Globus pallidus (tissue), 1 donor: ENCODE results near the gene ITGB1BP1.
"Not testable (repeated sequence)": the region's sequence is repeated elsewhere in the genome, so short reads cannot be mapped to it uniquely, and the experiment has no call there.

Source experiments
- DNase-seq: peaks from one replicate; pipeline ENCODE4 v3.0.0-alpha.2; 2015; ENCODE audit warnings: low spot score

Gene ITGB1BP1

DNA sequence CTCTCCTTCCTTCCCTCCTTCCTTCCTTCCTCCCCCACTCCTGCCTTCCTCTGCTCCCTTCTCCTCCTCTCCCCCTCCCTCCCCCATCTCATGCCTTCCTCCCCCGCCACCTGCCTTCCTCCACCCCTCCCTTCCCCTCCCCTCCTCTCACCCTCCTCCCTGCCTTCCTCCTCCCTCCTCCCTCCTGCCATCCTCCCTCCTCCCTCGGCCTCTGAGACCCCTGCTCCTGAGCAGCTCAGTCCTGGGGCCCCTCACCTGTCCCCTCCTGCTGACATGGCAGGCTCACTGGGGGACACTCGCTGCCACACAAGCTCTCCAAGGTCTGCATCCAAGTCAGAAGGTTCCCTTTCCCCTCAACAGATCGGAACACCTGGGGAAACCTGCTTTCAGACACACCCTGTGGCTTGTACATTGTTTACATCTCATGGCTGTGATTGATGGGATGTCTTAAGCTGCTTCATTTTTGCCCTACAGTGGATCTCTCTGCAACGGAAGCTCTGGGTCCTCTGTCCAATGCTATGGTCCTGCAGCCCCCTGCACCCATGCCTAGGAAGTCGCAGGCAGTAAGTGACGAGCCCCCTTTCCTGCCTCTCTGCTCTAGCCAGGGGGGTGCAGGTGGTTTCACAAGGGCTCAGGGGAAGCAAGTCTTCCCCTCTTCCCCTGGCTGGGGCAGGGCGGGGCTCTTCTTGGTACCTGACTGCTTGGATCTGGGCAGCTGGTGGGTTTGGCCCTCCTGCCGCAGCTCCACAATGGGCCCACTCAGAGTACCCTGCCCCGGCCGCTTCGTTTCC, 22.9 kb downstream of the ITGB1BP1 start:
- no peak for DNase-seq

DNA sequence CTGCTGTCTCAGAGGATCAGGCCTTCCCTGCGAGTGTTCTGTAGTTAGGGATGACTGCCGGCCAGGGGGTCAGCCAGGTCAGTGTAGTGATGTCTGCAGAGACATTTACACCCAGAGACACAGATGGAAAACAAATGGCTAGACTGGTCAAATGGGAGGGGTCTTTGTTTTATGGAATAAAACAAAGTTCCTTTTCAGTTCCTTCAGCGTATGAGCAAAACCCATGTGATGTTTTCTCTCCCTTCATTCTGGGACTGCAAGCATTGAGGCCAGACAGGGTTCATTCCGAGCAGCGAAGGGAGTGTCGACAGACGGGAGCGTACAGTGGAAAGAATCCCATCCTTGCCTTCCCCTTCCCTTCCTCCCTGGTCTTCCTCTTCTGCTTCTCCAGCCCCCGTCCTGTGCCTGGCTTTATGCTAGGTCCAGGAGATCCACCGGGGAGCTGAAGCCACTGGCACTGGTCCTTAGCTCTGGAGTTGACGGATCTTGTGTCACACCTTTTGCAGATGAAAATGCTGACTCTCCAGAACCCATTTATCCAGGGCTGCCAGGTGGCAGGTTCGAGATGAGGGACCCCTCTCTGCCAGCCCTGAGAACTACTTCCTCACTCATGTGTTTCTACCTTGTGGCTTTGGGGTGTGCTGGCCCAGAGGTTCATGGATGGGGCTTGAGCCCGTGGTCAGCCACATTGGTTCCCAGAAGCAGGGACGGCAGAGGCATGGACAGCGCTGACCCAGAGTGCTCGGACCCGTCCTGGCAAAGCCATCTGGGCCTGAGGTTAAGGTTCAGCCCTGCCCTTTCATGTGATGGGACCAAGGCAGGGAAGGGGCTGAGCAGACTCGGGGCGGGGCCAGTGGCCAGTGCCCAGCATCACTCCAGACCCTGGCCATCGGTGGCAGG, 24.2 kb downstream of the ITGB1BP1 start:
- peak; percentile 52 for DNase-seq

- not testable (repeated sequence) for DNase-seq
Measured at GRCh38 chr2:9398251-9398650, 25.1 kb downstream of the ITGB1BP1 start.

DNA sequence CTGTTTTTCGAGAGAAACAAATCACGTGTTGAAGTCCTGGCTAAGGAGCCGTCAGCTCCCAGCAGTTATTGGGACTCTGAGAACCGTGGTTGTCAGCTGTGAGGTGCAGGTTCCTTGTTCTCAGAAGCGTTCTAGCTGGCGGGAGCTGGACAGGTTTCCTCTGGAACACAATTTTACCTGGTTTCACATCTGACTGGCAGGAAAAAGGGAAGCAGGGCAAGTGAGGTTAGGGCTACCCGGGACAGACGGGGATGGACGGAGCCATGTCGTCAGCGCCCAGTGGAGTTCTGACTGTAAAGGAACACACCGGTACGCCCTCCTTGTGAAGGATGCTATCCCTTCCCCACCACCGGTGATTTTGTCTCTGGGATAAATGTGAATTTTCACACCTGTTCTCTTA, 26.1 kb downstream of the ITGB1BP1 start:
- no peak for DNase-seq

- no peak for DNase-seq
Measured at GRCh38 chr2:9394816-9395215, 28.5 kb downstream of the ITGB1BP1 start.

DNA sequence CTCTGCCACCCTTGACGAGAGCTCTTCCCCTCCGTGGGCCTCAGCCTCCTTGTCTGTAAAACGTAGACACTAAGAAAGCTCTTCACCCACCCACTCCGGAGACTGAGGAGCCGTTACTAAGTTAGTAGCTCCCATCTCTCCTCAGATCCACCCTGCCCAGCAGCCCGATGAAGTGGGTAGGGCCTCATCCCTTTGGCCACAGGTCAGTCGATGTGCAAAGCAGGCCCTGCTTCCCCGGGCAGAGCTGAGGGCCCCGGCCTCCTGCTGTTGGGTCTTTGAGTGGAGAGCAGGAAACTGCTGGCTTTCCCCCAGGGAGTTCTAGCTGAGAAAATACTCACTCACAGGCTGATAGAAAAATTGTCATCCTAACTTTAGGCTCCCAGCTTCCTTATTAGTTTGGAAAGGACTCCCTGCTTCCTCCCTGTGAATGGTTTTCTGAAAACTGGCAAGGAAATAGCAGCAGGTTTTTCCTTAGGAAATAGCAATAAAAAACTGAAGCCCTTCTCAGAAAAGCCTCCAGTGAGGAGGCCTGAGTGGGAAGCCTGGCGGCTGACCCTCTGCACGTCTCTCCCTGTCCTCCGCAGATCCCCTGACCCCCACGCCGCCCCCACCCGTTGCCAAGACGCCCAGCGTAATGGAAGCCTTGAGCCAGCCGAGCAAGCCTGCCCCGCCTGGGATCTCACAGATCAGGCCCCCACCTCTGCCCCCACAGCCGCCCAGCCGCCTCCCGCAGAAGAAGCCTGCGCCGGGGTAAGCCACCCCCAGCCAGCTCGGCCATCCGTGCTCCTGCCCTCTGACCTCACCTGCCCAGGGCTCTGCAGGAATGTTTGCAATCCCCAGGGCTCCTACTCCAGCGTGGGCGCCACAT, 30.2 kb downstream of the ITGB1BP1 start:
- no peak for DNase-seq

- DNase-seq, result no peak
Measured at GRCh38 chr2:9391961-9392720, 31.2 kb downstream of the ITGB1BP1 start.

DNA sequence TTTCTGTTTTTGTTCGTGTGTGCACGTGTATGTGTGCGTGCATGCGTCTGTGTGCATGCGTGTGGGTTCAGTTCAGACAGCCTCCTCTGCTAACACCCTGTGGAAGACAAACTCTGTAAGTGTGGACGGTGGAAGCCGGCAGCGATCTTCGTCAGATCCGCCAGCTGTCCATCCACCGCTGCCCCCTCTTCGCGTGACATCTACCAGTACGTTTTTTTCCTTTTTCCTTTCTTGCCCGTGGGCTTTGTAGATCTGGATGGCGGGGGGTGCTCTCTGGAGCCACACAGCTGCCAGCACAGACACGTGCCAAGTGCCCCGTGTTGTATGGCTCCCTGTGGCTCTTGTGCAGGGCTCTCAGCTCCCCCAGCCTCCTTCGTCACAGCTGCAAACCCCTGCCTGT, 32.3 kb downstream of the ITGB1BP1 start:
- DNase-seq, result no peak

DNA sequence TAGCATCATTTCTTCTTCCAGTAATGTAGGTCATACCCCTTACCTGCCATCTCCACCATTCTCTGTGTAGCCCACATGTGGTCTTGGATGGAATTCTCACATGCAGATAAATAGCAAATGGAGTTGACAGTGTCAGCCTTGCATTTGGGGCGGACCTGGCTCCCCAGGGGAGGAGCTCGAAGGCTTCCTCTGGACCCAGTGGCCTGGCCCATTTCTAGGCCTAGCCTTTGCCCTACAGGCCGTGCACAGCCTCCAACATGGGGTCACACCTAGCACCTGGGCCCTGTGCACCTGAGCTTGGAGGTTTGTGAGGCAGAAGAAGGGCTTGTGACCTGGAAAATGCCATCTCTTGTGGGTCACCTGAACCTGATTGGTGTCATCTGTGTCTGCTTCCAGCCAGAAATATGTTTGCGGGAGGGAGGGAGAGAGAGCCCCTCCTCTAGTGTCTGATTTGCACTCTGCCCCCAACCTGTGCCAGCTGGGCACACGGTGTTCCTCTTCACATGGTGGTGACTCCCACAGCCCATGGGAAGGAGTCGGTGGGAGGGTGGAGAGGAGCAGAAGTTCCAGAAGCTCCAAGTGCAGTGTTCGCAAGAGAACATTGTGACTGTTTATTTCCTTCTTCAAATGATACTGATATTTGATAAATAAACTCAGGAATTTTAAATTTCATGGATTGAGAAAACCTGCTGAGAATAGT, 33.0 kb downstream of the ITGB1BP1 start:
- no peak for DNase-seq

DNA sequence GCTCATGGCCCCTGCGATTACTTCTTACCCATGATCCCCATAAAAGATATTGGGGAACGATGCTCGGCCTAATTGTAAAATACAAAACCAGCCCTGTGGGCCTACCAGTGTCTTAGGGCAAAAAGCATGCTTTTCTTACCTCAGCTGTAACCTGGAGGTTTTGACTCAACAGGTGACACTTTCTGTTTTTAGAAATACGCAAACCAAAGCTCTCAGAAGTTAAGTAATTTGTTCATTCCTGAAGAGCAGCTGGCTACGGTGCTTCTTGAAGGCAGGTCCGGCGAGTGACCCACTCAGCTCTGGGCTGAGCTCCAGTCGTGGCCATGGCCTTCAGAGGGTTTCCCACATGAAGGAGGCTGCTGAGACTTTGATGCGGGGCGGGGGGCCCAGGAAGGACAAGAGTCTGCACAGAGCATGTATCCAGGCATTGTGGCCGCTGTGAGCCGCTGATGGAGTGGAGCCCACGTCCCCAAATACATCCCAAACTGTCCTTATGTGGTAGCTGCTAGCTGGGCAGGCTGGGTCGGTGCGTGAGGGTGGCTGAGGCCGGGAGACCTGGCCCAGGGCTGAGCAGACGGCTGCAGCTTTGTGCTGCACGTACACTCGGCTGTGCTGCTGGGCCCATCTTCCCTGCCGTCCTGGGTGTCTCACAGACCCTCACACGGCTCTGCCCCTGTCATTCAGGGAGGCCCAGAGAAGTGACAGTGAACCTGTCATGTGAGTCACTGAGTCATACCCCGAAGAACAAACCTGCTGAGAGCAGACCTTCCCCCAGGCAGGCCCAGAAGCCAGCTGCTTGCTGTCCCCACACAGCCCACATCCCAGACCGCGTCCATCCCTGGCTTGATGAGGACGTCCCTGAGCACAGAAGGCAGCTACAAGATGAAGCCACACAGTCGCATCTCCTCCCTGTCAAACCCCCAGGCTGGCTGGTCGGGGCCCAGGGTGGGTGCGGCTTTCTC, 34.1 kb downstream of the ITGB1BP1 start:
- no peak for DNase-seq

GRCh38 chr2:9388199-9388681, 35.1 kb downstream of the ITGB1BP1 start:
- DNase-seq, result no peak

GRCh38 chr2:9385841-9386240, 37.5 kb downstream of the ITGB1BP1 start:
- DNase-seq, result no peak

DNA sequence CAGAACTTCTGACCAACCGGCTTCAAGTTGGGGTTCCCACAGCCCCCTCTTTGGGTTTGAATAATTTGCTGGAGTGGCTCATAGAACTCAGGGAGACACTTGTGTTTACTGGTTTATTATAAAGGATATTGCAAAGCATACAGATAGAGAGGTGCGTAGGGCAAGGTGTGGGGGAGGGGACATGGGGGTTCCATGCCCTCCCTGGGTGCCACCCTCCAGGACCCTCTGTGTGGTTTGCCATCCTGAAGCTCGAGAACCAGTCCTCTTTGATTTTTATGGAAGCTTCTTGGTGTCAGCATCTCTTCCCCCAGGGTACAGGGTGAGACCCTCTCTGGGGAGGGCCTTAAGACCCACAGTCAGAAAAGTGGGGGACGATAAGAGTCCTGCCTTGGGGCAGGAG, 38.8 kb downstream of the ITGB1BP1 start:
- DNase-seq, result no peak

GRCh38 chr2:9382604-9383235, 40.6 kb downstream of the ITGB1BP1 start:
- no peak for DNase-seq

DNA sequence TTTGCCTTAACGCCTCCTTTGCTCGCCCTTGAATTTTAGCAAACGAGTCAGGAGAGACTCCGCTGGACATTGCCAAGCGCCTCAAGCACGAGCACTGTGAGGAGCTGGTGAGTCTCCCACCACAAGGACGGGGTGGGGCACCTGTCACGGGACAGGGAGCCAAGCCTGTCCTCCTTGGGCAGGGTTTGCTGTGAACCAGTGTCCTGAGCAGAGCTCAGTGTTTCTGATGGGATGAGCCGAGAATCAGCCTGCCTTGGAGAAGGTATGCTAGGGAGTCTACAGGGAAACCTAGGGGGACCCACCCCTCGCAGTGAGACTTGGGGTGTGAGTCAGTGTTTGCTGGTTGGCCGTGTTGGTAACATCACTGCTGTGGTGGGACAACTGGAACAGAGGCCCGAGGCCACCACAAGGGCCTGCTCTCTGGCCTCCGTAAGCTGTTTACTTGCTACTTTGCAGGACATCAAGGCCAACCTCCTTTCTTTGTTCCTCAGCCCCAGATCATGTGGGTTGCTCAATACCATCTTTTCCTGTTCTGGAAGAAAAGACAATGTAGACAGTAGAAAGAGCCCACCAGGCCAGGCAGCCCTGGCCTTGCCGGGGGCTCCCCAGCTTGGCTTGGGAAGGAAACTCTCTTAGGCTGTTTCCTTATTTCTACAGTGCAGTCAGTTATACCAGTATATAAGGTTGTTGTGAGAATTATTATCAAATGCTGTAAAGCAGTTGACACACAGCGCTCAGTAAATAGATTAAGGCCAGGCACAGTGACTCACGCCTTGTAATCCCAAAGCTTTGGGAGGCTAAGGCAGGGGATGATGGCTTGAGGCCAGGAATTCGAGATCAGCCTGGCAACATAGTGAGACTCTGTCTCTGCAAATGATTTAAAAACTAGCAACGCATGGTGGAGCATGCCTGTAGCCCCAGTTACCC, 42.4 kb downstream of the ITGB1BP1 start:
- DNase-seq, result no peak

GRCh38 chr2:9379391-9379755, 44.0 kb downstream of the ITGB1BP1 start:
- DNase-seq, result no peak

DNA sequence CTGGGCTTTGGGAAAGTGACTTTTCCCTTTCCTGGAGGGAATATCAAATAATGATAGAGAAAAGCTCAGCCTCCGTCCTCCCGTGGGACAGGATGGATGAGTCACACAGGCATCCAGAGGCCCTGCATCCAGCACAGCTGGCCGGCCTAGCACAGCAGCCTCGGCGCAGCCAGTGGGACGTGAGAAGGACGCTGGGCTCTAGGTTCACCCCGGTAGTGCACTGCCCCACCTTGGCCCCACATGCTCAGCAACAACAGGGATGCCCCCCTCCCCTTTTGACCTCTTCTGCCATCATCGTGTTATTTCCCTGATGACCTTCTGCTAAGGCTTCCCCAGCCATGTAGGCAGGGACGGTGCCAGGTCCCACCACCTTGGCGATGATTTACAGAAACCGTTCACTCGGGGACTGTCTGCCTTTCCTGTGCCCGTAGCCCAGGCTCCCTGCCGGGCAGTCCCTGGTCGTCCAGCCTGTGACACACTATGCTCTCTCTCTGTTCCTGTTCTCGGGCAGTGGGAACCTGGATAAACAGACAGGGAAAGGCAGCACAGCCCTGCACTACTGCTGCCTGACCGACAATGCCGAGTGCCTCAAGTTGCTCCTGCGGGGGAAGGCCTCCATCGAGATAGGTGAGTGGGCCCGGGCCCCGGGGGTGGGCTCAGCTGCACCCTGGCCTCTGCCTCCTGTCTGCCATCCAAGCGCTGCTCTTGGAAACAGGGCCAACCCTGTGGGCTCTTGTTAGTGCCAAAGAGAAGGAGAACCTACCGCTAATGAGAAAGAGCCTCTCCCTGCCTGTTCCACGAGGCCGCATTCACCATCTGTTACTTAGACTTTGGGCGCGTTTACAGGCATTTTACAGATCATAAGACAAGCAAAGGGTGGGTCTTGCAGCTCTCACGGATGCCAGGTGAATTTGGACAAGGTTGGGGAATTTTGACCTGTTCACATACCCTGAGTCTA, 44.6 kb downstream of the ITGB1BP1 start:
- DNase-seq, result no peak
